ENCODE data around the gene GCNT3.
"Not testable (repeated sequence)": the region's sequence is repeated elsewhere in the genome, so short reads cannot be mapped to it uniquely, and the experiment has no call there.

GRCh38 chr15:59637507-59637906 is 25.9 kb downstream of the GCNT3 start:
- not testable (repeated sequence) for TF ChIP-seq POLR2A, POLR2AphosphoS5, EP300 (IDR thresholded peaks at IDR 0.05)
- TF ChIP-seq, protein P1, sequence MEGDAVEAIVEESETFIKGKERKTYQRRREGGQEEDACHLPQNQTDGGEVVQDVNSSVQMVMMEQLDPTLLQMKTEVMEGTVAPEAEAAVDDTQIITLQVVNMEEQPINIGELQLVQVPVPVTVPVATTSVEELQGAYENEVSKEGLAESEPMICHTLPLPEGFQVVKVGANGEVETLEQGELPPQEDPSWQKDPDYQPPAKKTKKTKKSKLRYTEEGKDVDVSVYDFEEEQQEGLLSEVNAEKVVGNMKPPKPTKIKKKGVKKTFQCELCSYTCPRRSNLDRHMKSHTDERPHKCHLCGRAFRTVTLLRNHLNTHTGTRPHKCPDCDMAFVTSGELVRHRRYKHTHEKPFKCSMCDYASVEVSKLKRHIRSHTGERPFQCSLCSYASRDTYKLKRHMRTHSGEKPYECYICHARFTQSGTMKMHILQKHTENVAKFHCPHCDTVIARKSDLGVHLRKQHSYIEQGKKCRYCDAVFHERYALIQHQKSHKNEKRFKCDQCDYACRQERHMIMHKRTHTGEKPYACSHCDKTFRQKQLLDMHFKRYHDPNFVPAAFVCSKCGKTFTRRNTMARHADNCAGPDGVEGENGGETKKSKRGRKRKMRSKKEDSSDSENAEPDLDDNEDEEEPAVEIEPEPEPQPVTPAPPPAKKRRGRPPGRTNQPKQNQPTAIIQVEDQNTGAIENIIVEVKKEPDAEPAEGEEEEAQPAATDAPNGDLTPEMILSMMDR (IDR thresholded peaks at IDR 0.05) = not testable (repeated sequence)

Measured in gastroesophageal sphincter (tissue), 3 donors.